Ovary (tissue), 9 donors: ENCODE results near the gene CCL27. TPM values are rescaled to one million over a fixed set of nuclear protein-coding genes. Genes with fewer than 3 reads are reported as not detected.
A peak's percentile ranks its signal among the peaks of the same experiment; 100 is the strongest.

Source experiments
- DNase-seq, 5 donors: peaks; one replicate each; pipeline ENCODE4 v3.0.0-alpha.2; 2019 to 2020
- H3K27ac ChIP-seq, 2 donors: fragments of 200-600 bp; one replicate each; pipeline versions ENCODE4 v1.5.1 to v1.8.0; 2019 to 2022
- H3K27me3 ChIP-seq: fragments of 200-600 bp; one replicate; pipeline ENCODE4 v1.8.0; 2022
- H3K36me3 ChIP-seq: fragments of 200-600 bp; sonication (generic); one replicate; pipeline ENCODE4 v1.5.1; 2019
- H3K4me1 ChIP-seq: one replicate; pipeline ENCODE4 v1.8.1; 2013; ENCODE audit warnings: mild to moderate bottlenecking, moderate library complexity; ENCODE audit not compliant: insufficient read depth
- H3K4me3 ChIP-seq: fragments of 200-600 bp; sonication (generic); one replicate; pipeline ENCODE4 v1.5.1; 2017
- H3K9me3 ChIP-seq, 2 donors: fragments of 200-600 bp in 1 of 2; sonication (generic) in 1 of 2; one replicate each; pipeline versions ENCODE4 v1.5.1 to v1.8.1; 2013 to 2019; ENCODE audit warnings: mild to moderate bottlenecking in 1 of 2, moderate library complexity in 1 of 2
- EP300 ChIP-seq: sonication (generic); formaldehyde crosslinking; IDR thresholded peaks from one replicate; pipeline ENCODE4 v1.6.1; 2017; ENCODE audit warnings: antibody characterized with exemption
- POLR2A ChIP-seq: fragments of 450-650 bp; IDR thresholded peaks from one replicate; pipeline ENCODE4 v1.6.1; 2017; ENCODE audit warnings: antibody characterized with exemption, mild to moderate bottlenecking, moderate library complexity
- WGBS, 3 donors: extraction: QIAGEN DNeasy Blood & Tissue Kit in 1 of 3; methylation state at CpG; one replicate each; pipeline versions ENCODE4 v1.1.5 to v1.1.7; 2013 to 2017; 5-methylcytosine and 5-hydroxymethylcytosine counted together
- intact Hi-C, 4 donors: fragments of 100-400 bp; cut with DNase I; formaldehyde crosslinking; loops; one replicate each; pipeline versions ENCODE4 v1.11.0 to v1.15.1; 2022 to 2023
- polyA plus RNA-seq, 2 donors: library from polyadenylated mRNA; stranded (reverse); fragments of 200-250 nt in 1 of 2; fragments of 350-450 nt in 1 of 2; fragmentation: Illumina TruSeq in 1 of 2; extraction: RNeasy Lipid Tissue Mini Kit (QIAGEN cat#74804) in 1 of 2; gene quantifications; one replicate each; pipeline ENCODE4 v1.2.3, GENCODE V29; 2013 to 2014
- total RNA-seq, 7 donors: library from RNA; depleted of rRNA in 2 of 7; stranded (reverse); fragments of >200 nt in 2 of 7; fragmentation: NEBNext Ultra II Directional in 3 of 7; extraction: Animal tissue kit (Norgen Biotek cat#: 25700) in 3 of 7; gene quantifications; one replicate each; pipeline versions ENCODE4 v1.1.0 to v1.2.4, GENCODE V29; 2016 to 2023
- TF ChIP-seq, protein P1 (sequence below), 3 donors: fragments of 450-650 bp in 2 of 3; fragments of 200-600 bp in 1 of 3; IDR thresholded peaks; one replicate each; pipeline versions ENCODE4 v1.5.1 to v1.8.0; 2016 to 2022; ENCODE audit warnings: antibody characterized with exemption in 3 of 3, mild to moderate bottlenecking in 1 of 3
- donor health status: DM: no; HTN: no; CAD: no; lungs with moderate emphysema.
- donor health status: DM: no; HTN: no; CAD: no.
- donor health status: Bipolar disorder and iron deficiency.
- donor health status: DM: yes; HTN: yes; CAD: no.
- donor health status: DM: no; HTN: no; CAD: no.
- donor health status: DM: yes; HTN: yes; CAD: no.

CCL27 gene
- total and polyA plus RNA-seq, 9 donors = 0.21 to 1.1 (median 0.66) TPM; not detected in 4

DNA sequence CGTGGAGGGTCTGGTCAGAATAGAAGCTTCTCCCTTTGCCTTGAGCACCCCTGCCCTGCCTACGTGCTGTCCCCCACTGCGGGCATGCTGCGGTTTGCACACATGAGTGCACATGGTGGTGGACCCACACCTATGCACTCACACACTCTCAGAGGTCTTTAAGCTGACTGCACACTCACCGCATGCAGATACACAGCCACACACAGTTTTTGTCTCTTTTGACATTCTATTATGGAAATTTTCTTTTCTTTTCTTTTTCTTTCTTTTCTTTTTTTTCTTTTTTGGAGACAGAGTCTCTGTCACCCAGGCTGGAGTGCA is 33.0 kb downstream of the CCL27 start:
- DNase-seq = no peak
- intact Hi-C loops = no loop called here
- Histone ChIP-seq H3K27me3 (peaks cover 12% of the 10 kb centered on the region), H3K4me1 (peaks cover 4% of the 10 kb centered on the region), H3K36me3 (no peaks in the 10 kb centered on the region), H3K9me3 (no peaks in the 10 kb centered on the region), H3K4me3 (no peak overlapping the region), H3K27ac (no peak overlapping the region)
- WGBS, 3 donors = 18 to 26% (median 19%) methylated on average over 5 of the region's 5 CpGs
- TF ChIP-seq, protein P1, sequence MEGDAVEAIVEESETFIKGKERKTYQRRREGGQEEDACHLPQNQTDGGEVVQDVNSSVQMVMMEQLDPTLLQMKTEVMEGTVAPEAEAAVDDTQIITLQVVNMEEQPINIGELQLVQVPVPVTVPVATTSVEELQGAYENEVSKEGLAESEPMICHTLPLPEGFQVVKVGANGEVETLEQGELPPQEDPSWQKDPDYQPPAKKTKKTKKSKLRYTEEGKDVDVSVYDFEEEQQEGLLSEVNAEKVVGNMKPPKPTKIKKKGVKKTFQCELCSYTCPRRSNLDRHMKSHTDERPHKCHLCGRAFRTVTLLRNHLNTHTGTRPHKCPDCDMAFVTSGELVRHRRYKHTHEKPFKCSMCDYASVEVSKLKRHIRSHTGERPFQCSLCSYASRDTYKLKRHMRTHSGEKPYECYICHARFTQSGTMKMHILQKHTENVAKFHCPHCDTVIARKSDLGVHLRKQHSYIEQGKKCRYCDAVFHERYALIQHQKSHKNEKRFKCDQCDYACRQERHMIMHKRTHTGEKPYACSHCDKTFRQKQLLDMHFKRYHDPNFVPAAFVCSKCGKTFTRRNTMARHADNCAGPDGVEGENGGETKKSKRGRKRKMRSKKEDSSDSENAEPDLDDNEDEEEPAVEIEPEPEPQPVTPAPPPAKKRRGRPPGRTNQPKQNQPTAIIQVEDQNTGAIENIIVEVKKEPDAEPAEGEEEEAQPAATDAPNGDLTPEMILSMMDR (IDR thresholded peaks at IDR 0.05) = no peak
- TF ChIP-seq EP300 (no peak), POLR2A (no peak)

DNA sequence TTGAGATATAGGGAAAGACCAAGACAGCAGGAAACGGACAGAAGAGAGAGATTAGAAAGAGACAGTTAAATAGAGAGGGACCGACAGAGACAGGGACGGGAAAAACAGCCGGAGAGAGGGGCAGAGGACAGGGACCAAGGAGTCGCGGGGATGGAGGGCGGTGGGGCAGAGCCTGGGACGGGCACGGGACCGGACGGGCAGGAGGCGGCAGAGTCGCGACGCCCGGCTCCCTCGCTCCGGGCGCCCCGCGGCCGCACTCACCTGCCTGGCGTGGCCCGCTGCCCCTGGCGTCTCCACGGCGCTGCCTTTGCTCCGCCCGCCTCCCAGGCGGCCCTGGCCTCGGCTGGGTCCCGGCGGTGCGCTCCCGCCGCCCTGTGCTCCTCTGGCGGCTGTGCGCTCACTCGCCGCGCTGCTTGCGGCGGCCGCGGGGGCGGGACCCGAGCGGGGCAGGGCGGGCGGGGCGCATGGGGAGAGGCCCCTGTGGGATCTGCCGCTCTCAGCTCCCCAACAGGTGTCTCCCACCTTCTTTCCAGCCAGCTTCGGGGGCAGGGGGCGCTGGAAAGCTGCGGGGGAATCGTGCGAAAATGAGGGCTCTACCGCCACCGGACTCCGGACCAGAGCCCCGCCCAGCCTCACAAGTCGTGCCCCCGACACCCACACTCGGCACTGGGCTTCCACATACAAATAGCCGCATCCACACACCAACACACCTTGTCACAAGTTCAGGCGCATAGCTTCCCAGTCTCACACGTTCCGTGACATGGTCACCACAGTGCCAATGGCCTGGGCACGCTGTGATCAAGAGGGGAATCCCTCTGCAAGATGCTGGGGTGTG is 33.6 kb downstream of the CCL27 start, which contains the start of gene ARID3C:
Gene ARID3C, minus strand, starts transcription at position 411 of the 835 bp plus-strand sequence. CDS start 1,052 bp downstream, outside the sequence.
- no peak for TF ChIP-seq EP300
- TF ChIP-seq POLR2A = no peak
- TF ChIP-seq, protein P1 (IDR thresholded peaks at IDR 0.05) = no peak
- intact Hi-C loops = no loop called here
- peak in 1 of 5 donors; percentile 56 for DNase-seq

DNA sequence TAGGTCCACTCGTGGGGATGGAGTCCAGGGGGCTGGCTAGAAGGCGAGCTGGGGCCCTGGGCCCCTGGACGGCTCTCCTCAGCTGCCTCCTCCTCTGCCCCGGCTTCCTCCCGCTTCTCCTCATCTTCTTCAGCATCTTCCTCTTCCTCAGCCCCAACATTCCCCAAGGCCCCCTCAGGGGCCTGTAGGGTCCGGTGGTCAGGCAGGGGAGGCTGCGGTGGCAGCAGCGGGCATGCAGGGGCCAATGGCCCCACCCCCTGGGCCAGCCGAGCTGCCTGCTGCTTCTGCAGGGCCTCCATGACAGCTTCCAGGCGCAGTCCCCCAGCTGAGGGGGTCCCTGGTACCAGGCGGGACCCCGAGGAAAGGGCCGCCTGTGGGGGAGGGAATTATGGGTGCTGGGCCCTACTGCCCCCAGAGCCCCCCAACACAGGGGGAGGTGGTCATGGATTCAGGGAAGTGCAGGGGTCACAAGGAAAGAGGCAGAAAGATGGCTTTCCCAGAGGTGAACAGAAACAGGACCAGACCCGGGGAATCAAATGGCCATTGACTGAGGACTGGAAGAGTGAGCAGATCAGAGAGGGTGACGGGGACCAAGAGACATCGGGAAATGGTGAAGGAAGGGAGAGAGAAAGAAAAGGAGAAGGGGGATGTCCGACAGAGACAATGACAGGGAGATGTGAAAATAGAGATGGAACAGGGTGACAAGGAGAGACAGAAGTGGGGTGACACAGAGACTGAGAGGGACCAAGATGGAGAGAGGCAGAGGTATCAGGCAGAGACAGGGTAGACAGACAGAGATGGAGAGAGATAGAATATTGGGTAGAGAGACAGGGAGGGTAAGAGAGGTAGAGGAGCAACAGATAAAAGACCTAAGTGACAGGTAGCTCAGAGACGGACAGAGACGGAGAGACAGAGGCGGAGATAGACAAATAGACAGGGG is 34.5 kb downstream of the CCL27 start:
- H3K4me3 ChIP-seq = no peak overlapping the region

More for the DNA sequence above, 33.6 kb downstream of the CCL27 start, which contains the start of gene ARID3C:
- H3K36me3 ChIP-seq = no peaks in the 10 kb centered on the region
- no peaks in the 10 kb centered on the region for H3K9me3 ChIP-seq
- H3K27me3 ChIP-seq = peaks cover 12% of the 10 kb centered on the region
- peaks cover 4% of the 10 kb centered on the region for H3K4me1 ChIP-seq
- peak within 1 kb of the TSS; percentile 11 for H3K4me3 ChIP-seq
- 1 to 2% (median 2%) methylated on average over 47 to 69 of the region's 69 CpGs for WGBS, 3 donors
- no peak within 1 kb of the TSS for H3K27ac ChIP-seq

DNA sequence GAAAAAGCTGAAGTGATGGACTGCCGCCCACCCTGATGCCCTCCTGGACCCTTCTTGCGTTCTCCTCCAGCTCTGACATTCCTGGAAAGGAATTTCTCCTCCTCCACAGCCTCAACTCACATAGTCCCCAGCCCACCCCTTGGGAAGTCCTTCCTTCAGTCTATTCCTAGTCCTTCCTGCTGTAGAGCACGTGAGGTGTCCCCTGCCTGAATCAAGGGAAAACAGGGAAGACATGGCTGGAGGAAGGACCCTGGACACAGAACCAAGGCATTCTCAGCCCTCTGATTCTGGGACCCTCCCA is 37.3 kb downstream of the CCL27 start:
- intact Hi-C loops = no loop called here
- H3K4me1 ChIP-seq = peaks cover 4% of the 10 kb centered on the region
- TF ChIP-seq, protein P1 (IDR thresholded peaks at IDR 0.05) = no peak
- TF ChIP-seq EP300 (no peak), POLR2A (no peak)
- no peaks in the 10 kb centered on the region for H3K9me3 ChIP-seq
- peaks cover 12% of the 10 kb centered on the region for H3K27me3 ChIP-seq
- WGBS, 3 donors = 15 to 37% (median 22%) methylated on average over 3 of the region's 3 CpGs
- no peaks in the 10 kb centered on the region for H3K36me3 ChIP-seq
- no peak overlapping the region for H3K27ac ChIP-seq
- no peak for DNase-seq
- H3K4me3 ChIP-seq = no peak overlapping the region

More for the DNA sequence above, 34.5 kb downstream of the CCL27 start:
- Histone ChIP-seq H3K27me3 (peaks cover 12% of the 10 kb centered on the region), H3K36me3 (no peaks in the 10 kb centered on the region), H3K4me1 (peaks cover 4% of the 10 kb centered on the region), H3K9me3 (no peaks in the 10 kb centered on the region), H3K27ac (no peak overlapping the region)
- TF ChIP-seq EP300 (no peak), POLR2A (no peak)
- TF ChIP-seq, protein P1 (IDR thresholded peaks at IDR 0.05) = no peak
- 32 to 37% (median 36%) methylated on average over 20 of the region's 20 CpGs for WGBS, 3 donors
- no peak for DNase-seq
- intact Hi-C loops = no loop called here
